ENCODE data around the gene SUN5. TPM values are rescaled to one million over a fixed set of nuclear protein-coding genes. Genes with fewer than 3 reads are reported as not detected.

Gene SUN5, protein sequence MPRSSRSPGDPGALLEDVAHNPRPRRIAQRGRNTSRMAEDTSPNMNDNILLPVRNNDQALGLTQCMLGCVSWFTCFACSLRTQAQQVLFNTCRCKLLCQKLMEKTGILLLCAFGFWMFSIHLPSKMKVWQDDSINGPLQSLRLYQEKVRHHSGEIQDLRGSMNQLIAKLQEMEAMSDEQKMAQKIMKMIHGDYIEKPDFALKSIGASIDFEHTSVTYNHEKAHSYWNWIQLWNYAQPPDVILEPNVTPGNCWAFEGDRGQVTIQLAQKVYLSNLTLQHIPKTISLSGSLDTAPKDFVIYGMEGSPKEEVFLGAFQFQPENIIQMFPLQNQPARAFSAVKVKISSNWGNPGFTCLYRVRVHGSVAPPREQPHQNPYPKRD
- total RNA-seq, result not detected in 2 replicates

DNA sequence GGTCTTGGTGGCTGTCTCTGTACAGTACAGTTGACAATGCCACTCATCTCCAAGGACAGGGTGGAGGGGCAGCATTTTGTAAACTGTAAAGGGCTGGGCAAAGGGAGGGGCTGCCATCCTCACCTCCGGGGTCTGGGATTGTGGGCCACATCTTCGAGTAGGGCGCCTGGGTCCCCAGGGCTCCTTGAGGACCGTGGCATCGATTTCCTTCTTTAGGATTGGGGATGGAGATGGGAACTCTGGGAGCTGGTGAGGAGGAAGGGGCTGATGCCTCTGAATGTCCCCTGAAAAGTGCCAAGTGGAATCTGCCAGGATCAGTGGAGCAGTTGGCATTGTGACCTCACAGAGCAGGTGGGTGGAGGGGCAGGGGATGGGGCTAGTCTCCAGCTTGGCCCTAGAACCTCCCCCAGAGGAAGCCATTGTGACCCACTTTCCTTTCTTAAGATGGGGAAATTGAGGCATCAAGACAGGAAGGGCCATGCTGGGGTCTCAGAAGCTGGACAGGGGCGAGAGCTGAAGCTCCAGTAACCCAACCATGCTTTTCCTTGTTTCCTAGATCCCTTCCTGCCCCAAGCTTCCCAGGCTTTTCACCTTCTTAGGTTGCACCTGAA lies at the start of gene SUN5:
Gene SUN5, minus strand, starts transcription at position 293 of the 611 bp plus-strand sequence. Its CDS starts 93 bp downstream, at position 200.

DNA sequence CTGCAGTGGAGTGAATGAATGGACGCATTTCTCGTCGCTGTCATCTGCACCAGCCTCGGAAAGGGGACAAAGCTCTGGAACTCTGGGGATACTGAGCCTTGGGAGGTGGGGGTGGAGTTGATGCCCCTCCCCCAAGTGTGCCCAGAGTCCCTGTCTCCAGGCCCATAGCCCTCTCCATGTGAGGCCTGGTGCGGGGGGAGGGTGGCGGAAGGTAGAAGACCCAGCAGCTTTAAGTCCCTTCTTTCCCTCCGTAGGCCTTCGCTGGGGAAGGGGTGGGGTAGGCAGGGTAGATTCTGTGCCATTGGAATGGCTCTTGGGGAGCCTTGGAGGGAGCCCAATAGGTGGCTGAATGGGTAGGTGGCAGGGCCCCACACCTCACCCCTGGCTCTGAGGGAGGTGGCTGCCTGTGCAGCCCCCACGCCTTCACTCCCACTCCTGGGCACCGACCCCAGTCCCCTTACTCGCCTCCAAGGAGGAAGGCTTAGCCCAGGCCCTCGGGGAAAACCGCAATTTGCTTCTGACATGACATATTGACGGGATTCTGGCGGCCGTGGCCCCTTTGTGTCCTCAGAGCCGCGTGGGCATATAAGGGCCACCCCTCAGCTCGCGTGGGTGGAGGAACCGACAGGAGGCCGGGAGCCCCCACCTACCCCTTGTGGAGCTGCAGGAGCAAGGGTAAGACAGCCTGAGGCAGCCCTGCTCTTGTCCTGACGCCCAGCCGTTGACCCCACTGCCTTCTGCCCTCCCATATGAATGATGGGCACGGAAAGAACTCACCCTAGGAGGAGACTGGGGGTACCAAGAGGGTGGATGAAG lies 49.3 kb upstream of the SUN5 start, which contains the start of gene BPIFB3:
Gene BPIFB3, plus strand, starts transcription at position 613 of the 816 bp plus-strand sequence. CDS start 1,533 bp downstream, outside the sequence.

DNA sequence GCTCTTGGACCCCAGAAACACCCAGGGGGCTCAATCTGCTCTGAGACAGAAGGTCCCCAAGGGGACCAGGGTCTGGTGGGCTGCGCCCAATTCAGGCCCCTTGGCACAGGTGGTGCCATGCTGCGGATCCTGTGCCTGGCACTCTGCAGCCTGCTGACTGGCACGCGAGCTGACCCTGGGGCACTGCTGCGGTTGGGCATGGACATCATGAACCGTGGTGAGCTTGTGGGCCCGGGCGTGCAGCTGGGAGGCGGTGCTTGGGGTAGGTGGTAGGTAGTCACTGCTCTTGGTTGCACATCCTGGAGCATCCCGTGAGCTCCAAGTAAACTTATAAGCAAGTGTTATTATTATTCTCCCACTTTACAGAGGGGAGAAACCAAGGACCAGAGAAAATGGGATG lies 27.3 kb upstream of the SUN5 start, which contains the start of gene BPIFB6:
Gene BPIFB6, plus strand, starts transcription at position 118 of the 400 bp plus-strand sequence. Its CDS starts 0 bp downstream, at position 118.

DNA sequence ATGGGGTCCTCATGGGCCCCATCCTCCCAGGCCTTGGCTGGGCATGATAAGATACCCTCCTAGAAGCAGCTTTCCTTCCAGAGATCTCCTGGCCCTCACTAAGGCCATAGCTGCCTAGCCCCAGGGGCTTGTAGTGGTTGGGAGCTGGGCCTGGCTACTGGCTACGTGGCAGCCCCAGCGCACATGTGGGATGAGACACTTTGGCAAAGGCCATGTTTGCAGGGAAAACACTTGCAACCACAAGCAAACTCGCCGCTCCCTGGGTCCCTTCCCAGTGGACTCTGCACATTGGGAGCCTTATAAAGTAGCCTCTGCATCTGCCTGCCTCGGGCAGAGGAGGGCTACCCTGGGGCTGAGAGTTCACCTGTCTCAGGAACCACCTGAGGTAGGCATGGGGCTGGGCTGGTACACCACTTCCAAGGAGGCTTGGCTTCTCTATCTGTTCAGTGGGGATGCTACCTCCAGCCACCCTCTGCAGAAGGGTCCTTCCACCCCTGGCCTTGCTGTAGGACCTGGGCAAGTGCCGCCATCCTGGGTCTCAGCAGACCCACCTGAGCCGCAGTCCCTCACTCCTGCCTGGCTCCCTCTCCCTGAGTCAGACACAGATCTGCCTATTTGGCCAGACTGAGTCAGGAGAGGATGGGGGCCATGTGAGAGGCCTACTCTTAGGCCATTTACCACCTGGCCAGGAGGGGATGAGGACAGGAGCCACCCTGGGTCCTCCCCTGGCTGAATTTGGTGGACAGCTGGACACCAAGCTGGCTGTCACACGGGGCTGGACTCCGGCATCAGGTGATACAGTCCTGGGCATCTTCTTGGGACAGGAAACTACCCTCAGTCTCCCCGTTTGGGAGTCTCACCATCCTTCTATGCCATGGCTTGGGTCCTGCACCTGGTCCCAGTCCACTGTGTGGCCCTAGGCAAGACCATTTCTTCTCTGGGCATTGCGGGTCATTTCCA lies 3.4 kb upstream of the SUN5 start, which contains the start of gene BPIFB2:
Gene BPIFB2, plus strand, starts transcription at position 329 of the 960 bp plus-strand sequence. CDS start 871 bp downstream, outside the sequence.

Other genes starting within 250 kb of the SUN5 start
- gene DNMT3B, start 242.0 kb downstream of the SUN5 start, total RNA-seq, result 2.2 and 2.9 TPM in 2 replicates
- 78.5 and 90.0 TPM in 2 replicates for gene MAPRE1, start 184.5 kb downstream of the SUN5 start, total RNA-seq
- 0.13 and 0.50 TPM in 2 replicates for gene EFCAB8, start 145.5 kb downstream of the SUN5 start, total RNA-seq
- gene BPIFB2, start 3.3 kb upstream of the SUN5 start, total RNA-seq, result not detected in 2 replicates
- gene BPIFB6, start 27.2 kb upstream of the SUN5 start, total RNA-seq, result not detected in 2 replicates
- gene BPIFB3, start 49.5 kb upstream of the SUN5 start, total RNA-seq, result not detected in 2 replicates
- gene BPIFB4, start 75.2 kb upstream of the SUN5 start, total RNA-seq, result not detected in 2 replicates
- not detected in 2 replicates for gene BPIFA2, start 163.7 kb upstream of the SUN5 start, total RNA-seq
- gene BPIFA3, start 212.9 kb upstream of the SUN5 start, total RNA-seq, result not detected in 2 replicates
- not detected in 2 replicates for gene BPIFA1, start 231.6 kb upstream of the SUN5 start, total RNA-seq

Data from aortic smooth muscle cell (primary cell).